HG02938 (cell line): ENCODE results near the gene ANAPC7.
A peak's percentile ranks its signal among the peaks of the same experiment; 100 is the strongest.
"Not testable (repeated sequence)": the region's sequence is repeated elsewhere in the genome, so short reads cannot be mapped to it uniquely, and the experiment has no call there.

Experiments
- ATAC-seq: cut with Tn5 transposase; IDR thresholded peaks from one replicate; pipeline ENCODE4 v1.9.1; 2021; ENCODE audit warnings: mild to moderate bottlenecking, moderate library complexity; ENCODE audit not compliant: unreplicated experiment

The ANAPC7 gene

DNA sequence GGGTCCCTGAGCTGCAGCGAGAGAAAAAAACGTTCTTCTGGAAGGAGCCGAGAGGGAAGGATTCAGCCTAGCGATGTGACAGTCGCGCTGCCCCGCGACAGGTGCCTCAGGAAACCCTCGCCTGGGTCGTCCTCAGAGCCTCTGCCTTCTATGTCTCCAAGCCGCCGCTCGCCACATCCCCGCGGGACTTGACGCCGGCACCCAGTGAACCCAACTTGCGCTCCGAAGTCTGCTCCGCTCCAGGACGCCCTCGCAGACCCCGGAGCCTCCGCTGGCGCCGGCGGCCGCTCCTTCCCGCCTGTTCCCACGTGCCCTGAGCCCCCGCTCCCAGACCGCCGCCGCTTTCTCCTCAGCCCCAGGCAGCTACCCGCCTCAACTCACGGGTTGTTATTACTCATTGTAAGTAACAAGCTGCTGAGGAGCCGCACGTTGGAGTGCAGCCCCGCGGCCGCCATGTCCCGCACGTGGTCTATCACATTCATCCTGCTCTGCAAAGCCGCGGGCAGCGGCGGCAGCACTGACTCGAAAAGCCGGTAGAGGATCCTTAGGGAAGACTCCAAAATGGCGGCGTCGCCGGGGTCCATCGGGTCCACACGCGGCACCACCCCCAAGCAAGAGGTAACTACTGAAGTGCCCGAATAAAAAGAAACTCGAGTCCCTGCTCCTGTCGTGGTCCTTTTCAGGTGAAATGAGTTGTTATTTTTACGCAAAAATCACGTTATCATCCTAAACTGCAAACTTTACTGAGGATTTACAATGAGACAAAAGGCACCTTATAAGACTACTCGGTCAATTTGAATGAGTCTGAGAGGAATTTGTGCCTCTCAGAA is at the start of gene ANAPC7:
Gene ANAPC7, minus strand, starts transcription at position 563 of the 830 bp plus-strand sequence. Its CDS starts 81 bp downstream, at position 482.
- ATAC-seq: peak; percentile 68

DNA sequence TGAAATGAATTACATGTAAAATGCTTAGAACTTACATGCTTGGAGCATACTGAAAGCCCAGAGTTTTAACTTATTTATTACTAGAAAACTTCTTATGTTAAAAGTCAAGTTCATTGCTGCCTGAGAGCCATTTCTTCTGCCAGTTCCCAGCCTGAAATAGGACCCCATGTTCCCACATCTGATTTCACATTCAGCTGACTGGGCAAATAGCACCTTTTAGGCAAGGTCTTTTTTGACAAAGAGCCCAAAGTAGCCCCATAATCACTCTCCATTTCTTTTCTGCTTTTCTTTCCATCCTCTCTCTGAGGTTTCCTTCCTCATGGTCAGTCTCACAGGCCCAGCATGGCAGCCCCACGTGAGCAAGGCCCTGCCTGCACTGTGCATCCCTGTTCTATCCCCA is 47.8 kb upstream of the ANAPC7 start:
- ATAC-seq: no peak

DNA sequence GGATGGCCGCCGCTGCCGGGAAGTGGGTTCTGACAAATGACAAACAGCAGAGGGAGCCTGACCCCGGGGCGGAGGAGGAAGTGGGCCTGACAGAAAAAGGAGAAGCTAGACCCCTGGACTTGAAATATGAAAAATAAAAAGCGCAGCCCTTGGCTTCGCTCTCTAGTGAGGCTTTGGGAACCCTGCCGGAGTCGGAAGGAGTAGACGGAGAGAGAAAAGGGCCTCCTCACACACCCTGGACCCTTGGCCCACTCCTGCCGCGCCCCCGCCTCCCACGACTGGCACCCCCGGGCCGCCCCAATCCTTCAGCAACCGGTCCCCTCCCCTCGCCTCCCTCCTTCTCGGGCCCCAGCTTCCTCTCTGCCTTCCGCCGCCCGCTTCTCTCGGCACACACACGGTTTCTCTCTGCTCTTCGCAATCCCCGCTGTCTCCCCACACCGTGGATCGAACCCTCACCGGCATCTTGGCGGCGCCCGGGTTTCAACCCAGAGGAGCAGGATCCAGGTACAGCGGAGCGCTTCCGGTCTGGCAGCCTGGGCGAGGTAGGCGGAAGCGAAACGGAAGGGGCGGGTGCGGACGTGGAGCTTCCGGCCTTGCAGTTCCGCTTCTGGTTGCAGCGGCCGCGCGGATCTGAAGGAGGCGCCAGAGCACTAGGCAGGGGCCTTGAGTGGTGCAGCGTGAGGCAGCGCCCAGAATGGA is 46.4 kb upstream of the ANAPC7 start, which contains the start of gene ARPC3:
Gene ARPC3, minus strand, starts transcription at position 539 of the 699 bp plus-strand sequence. Its CDS starts 77 bp downstream, at position 462.
- ATAC-seq: peak; percentile 91

GRCh38 chr12:110444455-110444854 is 40.9 kb upstream of the ANAPC7 start:
- no peak for ATAC-seq

- ATAC-seq: no peak
Observed at GRCh38 chr12:110436231-110436630, 32.7 kb upstream of the ANAPC7 start.

- ATAC-seq: no peak
Observed at GRCh38 chr12:110431957-110432587, 28.6 kb upstream of the ANAPC7 start.

- not testable (repeated sequence) for ATAC-seq
Observed at GRCh38 chr12:110429676-110430075, 26.2 kb upstream of the ANAPC7 start.

DNA sequence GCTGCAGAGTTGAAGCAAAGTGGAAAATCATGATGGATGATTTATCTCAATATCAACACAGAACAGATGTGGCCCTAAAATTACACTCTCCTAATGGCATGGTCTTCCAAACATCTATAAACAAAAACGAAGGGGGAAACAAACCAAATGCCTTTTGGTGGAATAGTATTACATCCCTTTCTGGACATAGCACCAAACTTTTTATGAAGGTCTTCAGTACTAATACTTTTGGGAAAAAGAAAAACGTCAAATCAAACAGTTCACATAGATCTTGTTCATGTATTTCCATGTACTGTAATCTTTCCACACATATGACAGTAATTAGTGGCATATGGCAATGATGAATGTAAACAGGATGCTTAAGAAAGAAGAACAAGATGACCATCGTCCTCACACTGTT is 22.9 kb upstream of the ANAPC7 start:
- ATAC-seq: no peak

DNA sequence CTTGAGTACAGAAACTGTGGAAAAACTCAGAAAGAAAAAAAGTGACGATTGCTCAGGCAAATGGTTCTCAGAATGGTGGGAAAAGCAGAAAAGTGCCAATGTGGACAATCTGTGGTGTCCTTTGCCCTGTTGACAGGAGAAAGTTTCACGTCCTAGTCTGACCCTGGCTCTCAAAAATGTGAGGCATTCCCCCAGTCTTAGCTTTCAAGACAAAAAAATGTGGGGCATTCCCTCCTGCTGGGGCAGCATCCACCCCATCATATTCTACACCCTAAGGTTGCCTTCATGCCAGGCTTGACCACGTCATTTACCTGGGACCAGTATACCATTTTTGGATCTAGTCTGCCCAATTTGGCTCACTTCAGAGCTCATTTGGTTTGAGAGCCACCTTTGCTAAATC is 20.7 kb upstream of the ANAPC7 start:
- ATAC-seq: no peak

GRCh38 chr12:110421701-110422100 is 18.2 kb upstream of the ANAPC7 start:
- no peak for ATAC-seq

- ATAC-seq: no peak
Observed at GRCh38 chr12:110421159-110421661, 17.7 kb upstream of the ANAPC7 start.

DNA sequence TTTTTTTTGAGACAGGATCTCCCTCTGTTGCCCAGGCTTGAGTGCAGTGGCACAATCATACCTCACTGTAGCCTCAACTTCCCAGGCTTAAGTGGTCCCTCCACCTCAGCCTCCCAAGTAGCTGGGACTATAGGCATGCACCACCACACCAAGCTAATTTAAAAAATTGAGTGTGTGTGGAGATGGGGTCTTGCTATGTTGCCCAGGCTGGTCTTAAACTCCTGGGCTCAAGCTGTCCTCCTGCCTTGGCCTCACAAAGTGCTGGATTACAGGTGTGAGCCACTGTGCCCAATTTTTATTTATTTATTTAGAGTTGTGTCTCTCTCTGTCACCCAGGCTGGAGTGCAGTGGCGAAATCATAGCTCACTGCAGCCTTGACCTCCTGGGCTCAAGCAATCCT is 17.1 kb upstream of the ANAPC7 start:
- not testable (repeated sequence) for ATAC-seq

DNA sequence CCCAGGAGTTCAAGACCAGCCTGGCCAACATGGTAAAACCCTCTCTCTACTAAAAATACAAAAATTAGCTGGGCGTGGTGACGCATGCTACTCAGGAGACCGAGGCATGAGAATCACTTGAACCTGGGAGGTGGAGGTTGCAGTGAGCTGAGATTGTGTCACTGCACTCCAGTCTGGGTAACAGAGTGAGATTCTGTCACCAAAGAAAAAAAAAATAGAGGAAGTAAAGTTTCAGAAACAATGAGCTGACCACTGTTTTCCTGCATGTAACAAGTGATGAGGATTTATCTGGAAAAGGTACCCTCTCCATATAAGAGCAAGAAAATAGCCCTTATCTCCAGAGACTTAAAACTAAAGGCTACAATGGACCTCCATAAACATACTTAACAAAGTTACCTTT is 13.6 kb upstream of the ANAPC7 start:
- not testable (repeated sequence) for ATAC-seq

- ATAC-seq: not testable (repeated sequence)
Observed at GRCh38 chr12:110410086-110410485, 6.6 kb upstream of the ANAPC7 start.

DNA sequence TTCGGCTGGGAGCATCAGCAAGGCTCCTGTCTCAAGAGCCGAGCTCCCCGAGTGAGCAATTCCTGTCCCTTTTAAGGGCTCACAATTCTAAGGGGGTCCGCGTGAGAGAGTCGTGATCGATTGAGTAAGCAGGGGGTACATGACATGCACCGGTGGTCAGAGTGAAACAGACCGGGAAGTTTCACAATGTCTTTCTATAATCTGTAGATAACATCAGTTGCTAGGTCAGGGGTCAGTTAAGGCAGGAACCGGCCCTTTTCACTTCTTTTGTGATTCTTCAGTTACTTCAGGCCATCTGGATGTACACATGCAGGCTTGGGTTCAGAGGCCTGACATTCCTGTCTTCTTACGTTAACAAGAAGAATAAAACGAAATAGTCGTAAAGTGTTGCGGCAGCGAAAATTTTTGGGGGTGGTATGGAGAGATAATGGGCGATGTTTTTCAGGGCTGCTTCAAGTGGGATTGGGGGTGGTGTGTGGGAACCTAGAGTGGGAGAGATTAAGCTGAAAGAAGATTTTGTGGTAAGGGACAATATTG is 1.7 kb upstream of the ANAPC7 start:
- ATAC-seq: not testable (repeated sequence)

DNA sequence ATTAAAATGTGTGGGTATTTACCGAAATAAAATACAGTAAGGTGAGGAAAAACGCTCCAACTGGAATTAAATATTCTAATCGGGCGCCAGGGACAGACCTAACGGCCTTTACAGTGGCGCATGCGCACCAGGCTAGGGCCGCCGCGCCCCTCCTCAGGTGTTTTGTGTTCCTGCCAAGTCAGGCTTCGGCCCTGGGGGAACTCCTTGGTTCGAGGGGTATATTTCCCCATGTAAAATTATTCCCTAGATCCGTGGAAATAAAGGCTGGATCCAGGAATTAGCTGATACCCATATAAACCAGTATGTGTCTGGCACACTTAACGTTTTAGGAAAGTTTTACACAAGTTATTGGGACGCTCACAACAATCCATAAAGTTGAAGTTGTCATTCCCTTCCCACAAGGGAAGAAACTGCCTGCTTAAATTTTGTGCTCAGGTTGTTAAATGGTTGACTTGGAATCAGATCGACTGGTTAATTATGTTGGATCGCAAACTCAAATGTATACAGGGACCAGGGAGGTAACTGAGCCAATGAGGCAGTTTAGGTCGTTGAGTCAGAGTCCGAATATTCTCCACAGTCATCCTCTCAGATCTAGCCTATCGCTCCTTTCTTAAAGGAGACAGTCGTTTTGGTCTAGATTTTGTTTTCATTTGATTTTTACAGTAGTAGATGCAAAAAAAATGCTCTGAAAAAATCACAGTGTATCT is 621 bp upstream of the ANAPC7 start:
- ATAC-seq: no peak

- ATAC-seq: no peak
Observed at GRCh38 chr12:110382683-110383082, 20.8 kb downstream of the ANAPC7 start.

GRCh38 chr12:110379631-110380030 is 23.9 kb downstream of the ANAPC7 start:
- no peak for ATAC-seq

DNA sequence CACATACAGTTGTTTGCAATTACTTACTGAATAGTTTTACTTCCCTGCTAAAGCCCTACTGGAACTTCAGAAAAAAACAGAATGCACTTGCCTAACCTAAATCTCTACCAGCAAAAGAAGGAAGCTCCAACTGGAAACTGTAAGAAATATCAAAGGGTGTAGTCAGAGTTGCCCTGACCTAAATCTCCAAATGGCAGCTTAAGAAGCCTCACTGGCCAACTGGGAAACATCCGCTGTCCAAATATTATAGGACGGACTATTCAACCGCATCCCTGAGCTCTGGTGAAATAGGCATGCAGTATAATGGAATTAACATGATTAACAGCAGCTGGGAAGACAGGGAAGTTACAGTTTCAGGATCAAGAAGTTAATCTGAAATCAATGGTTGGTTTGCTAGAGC is 24.3 kb downstream of the ANAPC7 start:
- ATAC-seq: no peak

DNA sequence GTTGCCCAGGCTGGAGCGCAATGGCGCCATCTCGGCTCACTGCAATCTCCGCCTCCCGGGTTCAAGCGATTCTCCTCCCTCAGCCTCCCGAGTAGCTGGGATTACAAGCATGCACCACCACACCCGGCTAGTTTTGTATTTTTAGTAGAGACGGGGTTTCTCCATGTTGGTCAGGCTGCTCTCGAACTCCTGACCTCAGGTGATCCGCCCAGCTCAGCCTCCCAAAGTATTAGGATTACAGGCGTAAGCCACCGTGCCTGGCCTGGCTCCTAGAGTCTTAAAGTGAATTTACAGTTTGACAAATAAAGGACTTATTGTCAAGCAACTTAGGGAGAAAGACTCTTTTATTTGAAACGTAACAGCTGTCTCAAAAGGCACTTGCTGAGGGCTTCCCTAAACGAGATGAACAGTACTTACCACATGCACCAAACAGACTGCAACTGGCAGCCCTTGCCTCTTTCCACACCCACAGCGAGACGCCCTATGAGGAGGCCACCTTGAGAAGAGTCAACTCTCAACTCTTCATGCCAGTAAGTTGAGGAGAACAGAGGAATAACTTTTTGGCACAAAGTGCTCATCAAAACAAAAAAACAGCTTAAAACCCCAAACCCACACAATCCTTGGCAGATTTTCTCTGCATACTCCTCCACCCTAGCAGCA is 25.2 kb downstream of the ANAPC7 start:
- not testable (repeated sequence) for ATAC-seq
